ENCODE measurements around the gene ARHGEF19.
"Not testable (repeated sequence)": the region's sequence is repeated elsewhere in the genome, so short reads cannot be mapped to it uniquely, and the experiment has no call there.

The ARHGEF19 gene

GRCh38 chr1:16219968-16220500, 7.6 kb upstream of the ARHGEF19 start:
- DNase-seq (ENCODE audit: insufficient read length, low spot score), result no peak
- no peak for TF ChIP-seq CTCF (IDR thresholded peaks at IDR 0.05; ENCODE audit: insufficient read depth, missing control alignments)
- no peak for FAIRE-seq

GRCh38 chr1:16218674-16219071, 6.2 kb upstream of the ARHGEF19 start:
- TF ChIP-seq CTCF (IDR thresholded peaks at IDR 0.05; ENCODE audit: insufficient read depth, missing control alignments), result no peak
- no peak for FAIRE-seq
- no peak for DNase-seq (ENCODE audit: insufficient read length, low spot score)

GRCh38 chr1:16218014-16218673, 5.7 kb upstream of the ARHGEF19 start:
- FAIRE-seq, result no peak
- no peak for TF ChIP-seq CTCF (IDR thresholded peaks at IDR 0.05; ENCODE audit: insufficient read depth, missing control alignments)

GRCh38 chr1:16217061-16217785, 4.8 kb upstream of the ARHGEF19 start:
- FAIRE-seq, result no peak
- DNase-seq (ENCODE audit: insufficient read length, low spot score), result peak; percentile 57
- TF ChIP-seq CTCF (IDR thresholded peaks at IDR 0.05; ENCODE audit: insufficient read depth, missing control alignments), result no peak

More at GRCh38 chr1:16218014-16218673, 5.7 kb upstream of the ARHGEF19 start:
- DNase-seq (ENCODE audit: insufficient read length, low spot score), result no peak

- DNase-seq (ENCODE audit: insufficient read length, low spot score) (no peak), FAIRE-seq (no peak)
- TF ChIP-seq CTCF (IDR thresholded peaks at IDR 0.05; ENCODE audit: insufficient read depth, missing control alignments), result no peak
Measured at GRCh38 chr1:16215882-16216753, 3.7 kb upstream of the ARHGEF19 start.

GRCh38 chr1:16215240-16215639, 2.8 kb upstream of the ARHGEF19 start:
- not testable (repeated sequence) for FAIRE-seq; DNase-seq (ENCODE audit: insufficient read length, low spot score)

GRCh38 chr1:16213544-16213943, 1.1 kb upstream of the ARHGEF19 start:
- not testable (repeated sequence) for DNase-seq (ENCODE audit: insufficient read length, low spot score); FAIRE-seq
